CD4-positive, alpha-beta T cell treated with Interleukin-4 for 4 hours (primary cell): ENCODE results near the gene ANKMY1.
"Not testable (repeated sequence)": the region's sequence is repeated elsewhere in the genome, so short reads cannot be mapped to it uniquely, and the experiment has no call there.

Experiments
- DNase-seq: peaks from one replicate; pipeline ENCODE4 v3.0.0-alpha.2; 2020

Gene ANKMY1

GRCh38 chr2:240551288-240551687 lies 6.5 kb downstream of the ANKMY1 start:
- DNase-seq: no peak

GRCh38 chr2:240539906-240540305 lies 17.9 kb downstream of the ANKMY1 start:
- no peak for DNase-seq

GRCh38 chr2:240539101-240539500 lies 18.7 kb downstream of the ANKMY1 start:
- DNase-seq: not testable (repeated sequence)

GRCh38 chr2:240538031-240538780 lies 19.6 kb downstream of the ANKMY1 start:
- no peak for DNase-seq

- no peak for DNase-seq
These were observed 25.6 kb downstream of the ANKMY1 start for GRCh38 chr2:240532031-240532775.

- DNase-seq: no peak
These were observed 26.8 kb downstream of the ANKMY1 start for GRCh38 chr2:240531038-240531437.

- DNase-seq: no peak
These were observed 27.6 kb downstream of the ANKMY1 start for GRCh38 chr2:240530181-240530580.

GRCh38 chr2:240529344-240529999 lies 28.3 kb downstream of the ANKMY1 start:
- DNase-seq: no peak

- DNase-seq: no peak
These were observed 29.3 kb downstream of the ANKMY1 start for GRCh38 chr2:240528406-240529040.

GRCh38 chr2:240527153-240527750 lies 30.5 kb downstream of the ANKMY1 start:
- DNase-seq: no peak

GRCh38 chr2:240526521-240526920 lies 31.3 kb downstream of the ANKMY1 start:
- DNase-seq: no peak

- no peak for DNase-seq
These were observed 32.0 kb downstream of the ANKMY1 start for GRCh38 chr2:240525802-240526201.

- DNase-seq: no peak
These were observed 32.6 kb downstream of the ANKMY1 start for GRCh38 chr2:240524963-240525718.

- no peak for DNase-seq
These were observed 34.1 kb downstream of the ANKMY1 start for GRCh38 chr2:240523451-240524281.

GRCh38 chr2:240522406-240522805 lies 35.4 kb downstream of the ANKMY1 start:
- DNase-seq: no peak

- DNase-seq: not testable (repeated sequence)
These were observed 35.9 kb downstream of the ANKMY1 start for GRCh38 chr2:240521885-240522284.

GRCh38 chr2:240520974-240521350 lies 36.8 kb downstream of the ANKMY1 start:
- no peak for DNase-seq

- no peak for DNase-seq
These were observed 37.4 kb downstream of the ANKMY1 start for GRCh38 chr2:240520130-240520973.

GRCh38 chr2:240519396-240520129 lies 38.2 kb downstream of the ANKMY1 start:
- no peak for DNase-seq
